Hematopoietic multipotent progenitor cell treated with erythropoietin and hydrocortisone succinate and interleukin-3 and kit ligand, for 6 days (in vitro differentiated cells): ENCODE results near the gene SH3TC1.

Source experiments
- DNase-seq: peaks from one replicate; pipeline ENCODE4 v3.0.0-alpha.2; 2015

The SH3TC1 gene

DNA sequence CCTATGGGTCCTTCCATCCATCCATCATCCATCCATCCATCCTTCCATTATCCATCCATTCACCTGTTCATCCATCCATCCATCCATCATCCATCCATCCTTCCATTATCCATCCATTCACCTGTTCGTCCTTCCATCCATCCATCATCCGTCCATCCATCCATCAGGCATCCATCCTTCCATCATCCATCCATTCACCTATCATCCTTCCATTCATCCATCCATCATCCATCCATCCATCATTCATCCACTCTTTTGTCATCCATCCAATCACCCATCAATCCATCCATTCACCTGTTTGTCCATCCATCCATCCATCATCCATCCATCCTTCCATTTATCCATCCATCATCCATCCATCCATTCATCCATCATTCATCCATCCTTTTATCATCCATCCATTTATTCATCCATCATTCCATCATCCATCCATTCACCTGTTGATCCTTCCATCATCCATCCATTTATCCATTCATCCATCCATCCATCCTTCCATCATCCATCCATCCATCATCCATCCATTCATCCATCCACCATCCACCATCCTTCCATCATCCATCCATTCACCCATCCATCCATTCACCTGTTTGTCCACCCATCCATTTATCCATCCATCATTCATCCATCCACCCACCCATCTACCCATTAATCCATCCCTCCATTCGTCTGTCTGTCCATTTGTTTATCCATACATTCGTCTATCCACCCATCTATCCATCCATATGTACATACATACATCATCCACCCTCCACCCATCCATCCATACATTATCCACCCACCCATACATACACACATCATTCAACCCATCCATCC is 34.8 kb downstream of the SH3TC1 start:
- no peak for DNase-seq

DNA sequence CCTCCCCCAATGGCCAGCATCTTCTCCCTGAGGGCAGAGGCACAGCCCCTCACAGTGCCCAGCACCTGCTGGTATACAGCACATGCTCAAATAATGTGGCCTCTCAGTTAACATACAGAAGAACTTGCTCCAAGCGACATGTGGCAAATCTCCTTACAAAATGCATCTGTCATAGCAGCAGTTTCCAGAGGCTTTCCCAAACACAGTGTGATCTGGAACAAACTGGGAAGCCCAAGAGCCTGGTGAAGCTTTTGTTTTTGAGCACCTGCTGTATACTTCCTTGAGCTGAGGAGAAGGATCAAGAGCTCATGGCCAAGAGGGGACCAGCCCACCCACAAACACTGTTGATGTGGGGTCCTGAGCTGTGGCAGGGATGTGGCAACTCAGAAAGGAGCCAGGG is 35.6 kb downstream of the SH3TC1 start:
- DNase-seq: no peak

GRCh38 chr4:8235224-8235623 is 36.1 kb downstream of the SH3TC1 start:
- no peak for DNase-seq

DNA sequence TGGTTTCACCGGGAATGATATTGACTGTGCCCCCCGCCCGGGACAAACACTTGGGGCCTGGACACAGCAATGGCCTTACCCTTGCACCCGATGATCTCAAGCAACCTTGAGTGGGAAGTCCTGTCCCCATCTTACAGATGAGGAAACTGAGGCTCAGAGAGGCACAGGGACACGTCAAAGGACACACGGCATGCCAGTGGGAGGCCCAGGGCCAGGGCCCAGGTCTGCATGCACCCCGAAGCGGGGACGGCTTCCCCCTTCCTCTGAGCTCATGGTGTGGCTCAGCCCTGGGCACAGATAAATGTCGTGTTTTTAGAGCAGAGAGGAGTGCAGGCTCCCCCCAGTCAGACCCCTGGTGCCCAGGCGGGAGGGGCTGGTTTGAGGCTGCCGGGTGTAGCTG is 36.6 kb downstream of the SH3TC1 start:
- DNase-seq: no peak

DNA sequence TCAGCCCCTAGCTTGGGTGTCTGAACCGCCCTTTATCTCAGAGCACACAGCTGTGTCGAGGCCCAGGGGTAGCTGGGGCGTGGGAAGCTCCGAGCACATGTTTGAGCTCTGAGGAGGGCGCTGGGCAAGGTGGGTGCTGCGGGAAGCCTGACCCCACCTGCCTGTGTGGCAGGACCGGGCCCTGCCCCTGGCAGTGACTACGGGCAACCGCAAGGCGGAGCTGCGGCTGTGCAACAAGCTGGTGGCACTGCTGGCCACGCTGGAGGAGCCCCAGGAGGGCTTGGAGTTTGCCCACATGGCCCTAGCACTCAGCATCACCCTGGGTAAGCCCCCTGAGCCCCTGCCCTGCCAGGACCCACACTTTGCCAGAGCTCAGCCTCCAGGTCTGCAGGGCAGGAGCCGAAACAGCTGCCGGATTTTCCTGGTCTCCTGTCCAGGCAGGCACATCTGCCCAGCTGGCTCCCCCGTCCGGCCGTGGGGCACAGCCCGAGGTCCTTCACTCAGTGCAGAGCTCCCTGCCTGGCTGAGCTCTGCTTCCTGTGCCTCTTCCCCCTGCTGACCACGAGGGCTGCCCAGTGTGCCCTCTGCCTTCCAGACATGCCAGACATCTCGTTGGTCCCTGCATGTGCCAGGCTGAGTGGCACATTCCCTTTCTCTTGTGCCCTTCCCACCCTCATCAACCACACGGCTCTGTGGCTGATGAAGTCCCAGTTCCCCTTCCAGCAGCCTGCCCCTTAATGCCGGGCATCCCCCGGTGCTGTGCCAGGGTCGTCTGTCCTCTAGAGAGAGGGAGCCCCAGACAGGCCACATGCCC is 37.2 kb downstream of the SH3TC1 start:
- no peak for DNase-seq

- no peak for DNase-seq
Observed at GRCh38 chr4:8236920-8237195, 37.8 kb downstream of the SH3TC1 start.

GRCh38 chr4:8237256-8237989 is 38.3 kb downstream of the SH3TC1 start:
- no peak for DNase-seq

DNA sequence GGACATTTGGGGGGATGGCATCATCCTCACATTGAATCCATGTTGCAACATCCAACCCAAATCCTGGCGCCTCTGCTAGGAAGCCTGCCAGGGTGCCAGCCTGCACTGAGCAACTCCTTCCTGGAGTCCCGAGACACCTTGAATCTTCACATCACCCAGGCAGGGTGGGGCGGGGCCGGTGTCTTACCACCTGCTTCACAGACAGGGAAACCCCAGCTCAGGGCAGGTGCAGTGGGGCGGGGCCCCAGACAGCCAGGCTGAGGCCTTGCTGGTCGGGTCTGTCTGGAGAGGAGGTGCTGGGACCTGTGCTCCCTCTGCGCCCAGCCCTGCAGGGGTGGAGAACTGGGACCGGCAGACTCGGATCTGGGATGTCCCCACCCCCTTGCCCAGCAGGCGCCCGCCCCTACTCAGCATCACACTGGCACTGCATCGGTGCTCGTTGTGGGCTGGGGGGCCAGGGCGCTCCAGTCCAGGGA is 39.0 kb downstream of the SH3TC1 start:
- no peak for DNase-seq

DNA sequence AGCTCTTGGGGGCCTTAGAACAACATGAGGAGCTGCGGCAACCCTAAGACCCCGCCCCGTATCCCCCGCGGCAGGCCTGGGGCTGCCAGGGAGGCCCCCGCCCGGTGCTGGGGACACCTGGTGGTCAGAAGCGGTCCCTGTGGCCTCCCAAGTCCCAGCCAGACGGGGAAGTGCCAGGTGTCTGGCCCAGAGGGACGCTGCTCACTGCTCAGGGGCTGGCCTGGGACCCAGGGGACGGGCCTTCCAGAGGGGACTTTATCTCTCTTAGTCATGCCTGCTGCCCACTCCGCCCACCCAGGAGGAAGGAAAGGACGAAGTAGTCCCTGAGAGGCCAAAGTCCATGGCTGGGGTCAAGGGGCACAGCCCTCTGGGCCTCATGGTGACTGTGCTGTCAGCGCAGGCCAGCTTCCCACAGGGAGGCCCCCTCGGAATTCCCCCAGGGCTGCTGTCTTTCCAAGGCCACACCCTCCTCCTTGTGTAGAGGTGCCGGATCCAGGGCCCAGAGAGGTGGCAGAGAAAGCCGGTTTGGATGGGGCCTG is 39.5 kb downstream of the SH3TC1 start:
- DNase-seq: no peak

GRCh38 chr4:8239226-8239625 is 40.1 kb downstream of the SH3TC1 start:
- DNase-seq: no peak

- DNase-seq: no peak
Observed at GRCh38 chr4:8239661-8240060, 40.6 kb downstream of the SH3TC1 start.

DNA sequence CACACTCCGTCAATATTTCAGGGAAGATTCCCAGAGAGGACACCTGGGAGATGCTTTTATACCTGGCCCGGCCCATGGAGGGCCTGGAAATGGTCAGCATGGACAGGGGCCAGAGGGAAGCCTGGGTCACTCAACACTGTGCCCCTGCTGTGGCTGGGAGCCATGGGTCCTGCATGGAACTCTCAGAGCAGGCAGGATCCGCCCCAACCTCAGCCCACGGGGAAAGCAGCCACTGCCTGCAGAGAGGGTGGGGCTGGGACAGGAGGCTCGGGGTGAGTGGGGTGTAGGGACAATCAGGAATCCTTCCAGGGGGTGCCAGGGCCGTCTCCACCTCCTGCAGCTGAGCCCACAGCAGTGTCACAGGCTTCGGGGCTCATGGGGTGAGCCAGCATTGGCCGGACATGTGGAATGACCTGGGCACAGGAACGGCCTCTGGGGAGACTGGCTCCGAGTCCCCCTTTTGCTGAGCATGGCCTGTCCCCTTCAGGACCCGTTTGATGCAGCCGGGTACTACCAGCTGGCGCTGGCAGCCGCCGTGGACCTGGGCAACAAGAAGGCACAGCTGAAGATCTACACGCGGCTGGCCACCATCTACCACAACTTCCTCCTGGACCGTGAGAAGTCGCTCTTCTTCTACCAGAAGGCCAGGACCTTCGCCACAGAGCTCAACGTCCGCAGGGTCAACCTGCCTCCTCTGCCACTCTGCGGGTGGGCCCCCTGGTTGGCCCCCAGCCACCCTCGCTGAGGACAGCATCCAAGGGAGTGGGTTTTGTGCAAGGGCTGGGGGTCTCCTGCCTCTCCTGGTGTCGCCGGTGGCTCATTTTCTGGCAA is 41.3 kb downstream of the SH3TC1 start:
- peak; percentile 56 for DNase-seq

DNA sequence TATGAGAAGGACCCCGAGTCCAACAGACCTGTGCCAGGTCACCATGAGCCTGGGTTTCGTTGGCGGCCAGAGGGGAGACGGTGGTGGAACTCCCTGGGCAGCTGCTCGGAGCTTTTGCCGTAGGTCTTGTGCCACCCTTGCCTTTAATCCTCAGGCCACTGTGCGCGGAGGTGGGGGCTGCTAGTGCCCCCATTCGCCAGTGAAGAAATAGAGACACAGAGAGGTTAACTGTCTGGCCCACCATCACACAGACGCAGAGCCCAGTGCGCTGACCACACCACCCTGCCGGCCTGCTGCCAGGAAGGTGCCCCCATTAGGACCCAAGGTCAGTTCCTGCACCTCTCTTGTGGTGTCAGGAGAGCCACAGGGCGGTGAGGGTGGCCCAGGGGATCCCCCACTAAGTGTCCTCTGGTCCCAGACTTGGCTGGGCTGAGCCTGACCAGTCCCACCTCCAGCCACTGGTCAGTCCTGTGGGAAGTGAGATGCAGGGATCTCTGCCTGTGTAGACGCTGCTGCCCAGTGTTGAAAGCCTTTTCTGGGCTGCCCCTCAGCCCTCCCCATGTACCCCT is 42.2 kb downstream of the SH3TC1 start:
- no peak for DNase-seq

DNA sequence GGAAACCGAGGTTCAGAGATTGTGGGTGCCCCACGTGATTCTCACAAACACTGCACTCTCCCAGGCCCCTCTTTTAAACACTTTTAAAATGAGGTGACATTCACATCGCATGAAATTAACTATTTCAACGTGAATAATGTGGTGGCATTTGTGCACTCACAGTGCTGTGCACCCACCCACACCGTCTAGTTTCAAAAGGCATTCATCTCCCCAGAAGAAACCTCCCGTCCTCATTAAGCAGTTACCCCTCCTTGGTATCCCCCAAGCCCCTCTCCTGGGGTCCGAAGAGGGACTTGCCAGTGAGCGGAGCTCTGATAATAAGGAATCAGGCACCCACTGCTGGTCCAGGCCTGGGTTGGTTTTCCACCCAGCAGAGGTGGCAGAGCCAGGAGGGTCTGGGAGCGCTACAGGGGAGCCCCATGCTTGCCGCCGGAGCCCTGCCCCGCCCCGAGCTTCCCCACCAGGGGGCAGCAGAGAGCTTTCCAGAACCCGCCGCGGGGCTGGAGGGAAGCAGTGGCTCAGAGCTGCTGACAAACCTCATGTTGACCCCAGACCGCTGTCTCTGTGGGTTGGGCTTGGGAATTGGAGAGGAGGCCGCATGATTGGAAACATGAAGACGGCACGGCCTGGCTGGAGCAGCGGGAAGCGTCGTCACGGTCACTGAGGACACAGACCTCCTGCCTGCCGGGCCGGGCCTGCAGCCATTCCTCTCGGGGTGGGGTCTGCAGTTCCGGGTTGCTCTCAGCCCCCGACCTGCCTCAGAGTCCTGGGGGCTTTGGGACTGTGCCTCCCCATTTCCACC is 43.0 kb downstream of the SH3TC1 start:
- peak; percentile 86 for DNase-seq

GRCh38 chr4:8242782-8243560 is 43.9 kb downstream of the SH3TC1 start:
- DNase-seq: no peak

GRCh38 chr4:8244001-8244757 is 45.1 kb downstream of the SH3TC1 start:
- no peak for DNase-seq

DNA sequence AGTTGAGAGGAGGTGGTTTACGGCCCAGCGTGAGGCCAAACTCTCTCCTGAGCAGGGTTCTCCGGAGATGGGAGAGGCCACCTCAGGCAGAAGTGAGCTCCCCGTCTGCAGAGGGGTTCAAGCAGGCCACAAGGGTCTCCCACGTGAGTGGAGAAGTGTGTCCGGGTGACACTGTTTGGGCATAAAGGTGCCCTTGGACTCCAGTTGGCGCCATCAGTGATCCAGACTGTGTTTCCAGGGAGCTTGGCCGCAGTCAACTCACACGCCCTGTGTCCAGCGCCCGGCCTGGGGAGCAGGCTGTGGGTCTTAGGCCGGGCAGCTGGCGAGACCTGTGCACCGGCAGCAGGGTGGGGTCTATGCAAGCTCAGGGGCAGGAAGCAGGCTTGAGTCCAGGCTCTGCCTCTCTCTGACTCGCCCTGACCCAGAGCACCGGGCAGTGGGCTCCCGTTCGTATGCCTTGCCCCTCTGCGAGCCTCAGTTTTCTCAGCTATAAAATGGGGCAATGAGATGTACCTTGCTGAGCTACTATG is 45.9 kb downstream of the SH3TC1 start:
- DNase-seq: no peak

DNA sequence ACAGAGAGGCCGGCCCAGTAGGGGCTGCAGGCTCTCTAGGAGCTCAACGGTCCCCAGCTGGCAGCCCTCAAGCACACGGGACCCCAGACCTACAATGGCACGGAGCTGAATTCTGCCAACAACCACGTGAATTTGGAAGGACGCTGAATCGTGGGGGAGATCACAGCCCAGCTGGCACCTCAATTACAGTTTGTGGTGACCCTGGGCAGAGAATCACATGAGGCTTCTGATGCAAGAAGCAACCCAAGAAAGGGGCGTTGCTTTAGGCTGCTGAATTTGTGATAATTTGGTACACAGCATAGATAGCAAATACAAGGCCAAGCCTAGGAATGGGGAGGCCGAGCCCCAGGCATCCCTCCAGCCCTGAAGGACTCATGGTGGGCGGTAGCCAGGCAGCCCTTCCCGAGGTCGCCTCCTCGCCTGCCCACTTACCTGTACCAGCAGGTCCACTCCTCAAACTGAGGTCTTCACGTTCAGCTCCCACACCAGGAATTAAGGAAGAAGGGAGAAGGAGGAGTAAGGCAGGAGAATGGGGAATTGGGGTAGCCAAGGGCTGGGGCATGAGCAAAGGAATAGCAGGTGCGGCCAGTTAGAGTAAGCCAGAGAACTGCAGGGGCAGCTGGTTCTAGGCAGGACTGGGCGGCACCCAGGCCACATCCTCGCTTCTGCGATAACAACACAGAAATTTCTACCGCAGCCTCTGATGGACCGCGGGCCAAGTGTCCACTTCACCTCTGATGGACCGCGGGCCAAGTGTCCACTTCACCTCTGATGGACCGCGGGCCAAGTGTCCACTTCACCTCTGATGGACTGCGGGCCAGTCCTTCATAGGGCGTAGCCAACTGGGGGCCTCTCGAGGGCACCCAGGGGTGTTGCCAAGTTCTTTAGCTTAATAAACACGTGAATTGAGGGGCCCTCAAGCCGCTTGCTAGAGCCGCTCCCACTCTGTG is 47.1 kb downstream of the SH3TC1 start:
- DNase-seq: peak; percentile 67
